GM18505 (cell line): ENCODE data around the gene GNAO1.

Experiments
- ATAC-seq: cut with Tn5 transposase; IDR thresholded peaks from one replicate; pipeline ENCODE4 v1.9.1; 2021; ENCODE audit not compliant: unreplicated experiment
- POLR2A ChIP-seq: IDR thresholded peaks from 4 replicates; pipeline ENCODE4 v1.6.1; 2011; ENCODE audit warnings: borderline replicate concordance; ENCODE audit not compliant: insufficient read depth, insufficient read length; ENCODE audit errors: extremely low read depth

The GNAO1 gene

GRCh38 chr16:56258508-56259424, 67.5 kb downstream of the GNAO1 start:
- ATAC-seq, result no peak

GRCh38 chr16:56259425-56259779, 68.1 kb downstream of the GNAO1 start:
- TF ChIP-seq POLR2A, result no peak
- no peak for ATAC-seq

More at GRCh38 chr16:56258508-56259424, 67.5 kb downstream of the GNAO1 start:
- no peak for TF ChIP-seq POLR2A

GRCh38 chr16:56260378-56261160, 69.3 kb downstream of the GNAO1 start:
- no peak for TF ChIP-seq POLR2A
- no peak for ATAC-seq

DNA sequence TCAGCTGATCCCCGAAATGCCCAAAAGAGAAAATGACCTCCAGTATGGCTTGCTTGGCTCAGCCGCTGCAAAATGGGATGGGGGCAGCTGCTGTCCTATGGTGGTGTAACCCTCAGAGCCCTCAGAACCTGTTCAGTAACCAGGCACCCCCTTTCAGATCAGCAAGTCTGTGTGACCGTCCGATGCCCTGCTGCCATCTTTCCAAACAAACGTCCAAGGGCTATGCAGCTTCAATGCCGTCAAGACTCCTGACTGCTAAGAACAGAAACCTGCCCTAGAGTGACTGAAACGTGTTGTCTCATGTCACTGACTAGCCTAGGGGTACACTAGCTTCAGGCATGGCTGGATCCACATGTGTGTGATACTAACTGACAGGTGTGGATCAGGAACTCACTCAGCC, 70.4 kb downstream of the GNAO1 start:
- no peak for ATAC-seq
- no peak for TF ChIP-seq POLR2A

- no peak for TF ChIP-seq POLR2A
- ATAC-seq, result no peak
Observed at GRCh38 chr16:56262148-56262547, 70.9 kb downstream of the GNAO1 start.

DNA sequence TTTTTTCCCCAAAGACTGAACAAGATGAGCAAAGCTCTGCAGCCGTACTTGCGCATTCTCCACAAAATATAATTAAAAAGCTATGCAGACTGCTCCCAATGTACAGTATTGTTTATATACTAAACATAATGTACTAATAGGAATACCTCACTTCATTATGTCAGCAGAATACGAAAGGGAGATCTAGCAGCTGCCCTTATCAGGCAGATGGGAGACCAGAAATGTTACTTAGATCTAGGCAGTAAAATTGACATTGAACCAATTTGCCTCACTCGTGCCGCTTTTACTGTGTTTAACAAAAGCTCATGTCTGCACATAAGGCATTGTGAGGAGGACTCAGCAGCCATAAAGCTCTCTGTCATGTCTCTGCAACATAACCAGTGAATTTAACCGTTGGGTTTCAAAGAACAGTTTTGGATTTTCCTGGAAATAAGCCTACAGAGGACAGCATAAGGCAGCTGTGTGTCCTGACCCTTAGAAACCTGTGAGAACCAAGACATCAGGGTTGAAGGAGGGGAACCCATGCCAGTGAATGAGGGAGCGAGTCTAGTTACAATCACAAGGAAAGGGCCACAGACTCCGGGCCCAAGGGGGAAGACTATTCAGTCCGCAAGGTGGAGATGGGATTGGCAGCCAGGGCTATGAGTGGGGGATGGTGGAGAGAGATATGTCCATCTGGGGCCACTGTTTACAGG, 71.4 kb downstream of the GNAO1 start:
- TF ChIP-seq POLR2A, result no peak
- no peak for ATAC-seq

DNA sequence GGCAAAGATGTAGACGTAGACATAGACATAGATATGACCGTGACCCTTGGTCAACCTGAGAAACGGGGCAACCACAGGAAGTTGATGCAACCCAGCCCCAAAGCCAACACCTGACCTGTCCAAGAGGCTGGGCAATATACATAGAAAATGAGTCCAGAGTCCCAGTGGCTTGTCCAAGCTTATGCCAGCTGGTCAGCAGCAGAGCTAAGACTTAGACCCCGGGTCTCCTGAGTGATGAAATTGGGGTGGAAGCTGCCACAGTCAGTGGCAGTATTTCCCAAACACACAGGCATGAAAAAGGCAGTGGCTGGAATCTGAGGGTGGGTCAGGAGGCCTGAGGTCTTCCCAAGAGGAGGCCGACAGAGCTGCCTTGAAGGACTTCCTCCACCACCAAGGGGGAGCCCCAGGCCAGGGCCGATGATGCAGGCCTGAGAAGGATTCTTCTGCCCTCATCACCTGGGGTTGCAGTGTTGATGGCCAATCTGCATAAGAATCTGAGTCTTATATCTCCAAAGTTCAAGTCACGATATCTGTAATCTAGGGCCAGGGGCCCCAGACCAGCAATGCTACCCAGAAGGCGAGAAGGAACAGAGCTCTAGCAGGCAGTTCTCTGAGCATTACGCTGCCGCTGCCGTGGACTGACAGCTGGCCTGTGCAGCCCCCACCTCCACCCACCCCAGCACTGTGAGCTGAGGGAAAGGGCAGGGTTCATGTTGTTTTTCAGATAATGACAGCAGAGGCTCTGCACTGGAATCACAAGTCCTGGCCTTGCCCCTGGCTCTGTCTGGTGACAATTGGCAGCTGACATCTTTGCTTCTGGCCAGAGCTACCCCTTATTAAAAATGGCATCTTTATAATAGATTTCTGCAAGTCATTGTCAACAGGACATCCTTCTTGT, 72.7 kb downstream of the GNAO1 start:
- no peak for ATAC-seq
- TF ChIP-seq POLR2A, result no peak

DNA sequence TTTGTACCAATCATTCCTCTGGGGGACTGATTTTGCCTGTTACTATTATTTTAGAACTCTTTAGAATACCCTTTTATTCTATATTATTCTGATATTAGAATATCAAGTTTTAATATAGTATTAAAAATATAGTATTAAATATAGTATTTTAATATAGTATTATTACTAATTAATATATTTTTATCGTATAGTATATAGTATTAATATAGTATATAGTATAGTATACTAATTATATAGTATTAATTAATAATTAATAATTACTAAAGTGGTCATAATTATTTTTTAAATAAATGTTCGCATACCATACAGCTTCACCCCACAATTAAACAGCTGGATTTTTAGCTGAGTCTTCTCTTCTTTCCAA, 73.3 kb downstream of the GNAO1 start:
- no peak for ATAC-seq
- no peak for TF ChIP-seq POLR2A

GRCh38 chr16:56265184-56265583, 73.9 kb downstream of the GNAO1 start:
- no peak for ATAC-seq
- TF ChIP-seq POLR2A, result no peak

- ATAC-seq, result no peak
- no peak for TF ChIP-seq POLR2A
Observed at GRCh38 chr16:56265746-56266145, 74.5 kb downstream of the GNAO1 start.

DNA sequence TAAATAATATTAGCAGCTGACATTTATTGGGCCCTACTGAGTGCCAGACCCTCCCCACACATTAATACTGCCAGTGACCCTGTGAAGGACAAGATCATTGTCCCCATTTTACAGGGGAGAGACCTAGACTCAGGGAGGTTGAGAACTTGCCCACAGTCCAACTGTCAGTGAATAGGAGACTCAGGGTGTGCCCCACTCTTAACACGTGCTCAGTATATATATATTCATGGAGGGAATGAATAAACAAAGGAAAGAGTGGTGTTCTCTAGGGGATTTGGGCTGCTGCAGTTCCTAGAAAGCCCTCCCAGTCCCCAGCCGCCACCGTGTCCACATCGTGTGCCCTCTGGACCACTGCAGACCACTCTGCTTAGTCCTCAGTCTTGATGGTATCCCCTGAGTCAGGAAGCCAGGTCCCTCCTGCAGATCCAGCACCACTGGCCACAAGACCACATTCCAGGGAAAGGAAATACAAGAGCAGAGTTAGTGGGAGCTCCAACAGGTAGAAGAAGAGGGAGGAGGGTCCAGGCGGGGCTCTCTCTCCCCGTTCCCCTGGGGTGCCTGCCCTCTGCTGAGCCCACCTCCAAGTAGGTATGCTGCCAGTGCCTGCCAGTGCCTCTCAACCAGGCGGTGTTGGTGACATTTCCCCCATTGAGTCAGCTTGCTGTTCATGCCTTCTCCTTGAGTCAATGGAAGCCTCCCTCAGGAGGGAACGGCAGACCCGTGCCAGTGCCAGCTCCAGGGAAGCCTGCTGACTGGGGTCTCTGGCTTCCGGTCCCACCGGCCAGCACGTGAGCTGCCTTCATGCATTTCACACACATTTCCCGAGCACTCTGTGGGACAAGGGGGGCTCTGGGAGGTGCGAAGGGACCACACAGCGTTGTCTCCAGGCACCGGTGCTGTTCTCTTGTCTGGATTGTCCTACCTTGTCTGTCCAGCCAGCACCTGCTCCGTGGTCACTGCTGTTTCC, 75.6 kb downstream of the GNAO1 start:
- ATAC-seq, result no peak
- TF ChIP-seq POLR2A, result no peak
